IPS DF 6.9 (cell line): ENCODE data around the gene ZC2HC1C.

Experiments used
- DNase-seq: peaks from one replicate; pipeline ENCODE4 v3.0.0-alpha.2; 2013; ENCODE audit warnings: low read depth, low spot score
- H3K27ac ChIP-seq: one replicate; pipeline ENCODE4 v1.5.1; 2013; ENCODE audit warnings: low read length, control low read depth
- H3K27me3 ChIP-seq: 2 replicates; pipeline ENCODE4 v1.6.1; 2013; ENCODE audit warnings: mild to moderate bottlenecking, low read length; ENCODE audit not compliant: control insufficient read depth, insufficient read depth
- H3K36me3 ChIP-seq: 2 replicates; pipeline ENCODE4 v1.6.1; 2013; ENCODE audit warnings: low read length; ENCODE audit not compliant: control insufficient read depth, insufficient read depth
- H3K4me1 ChIP-seq: 2 replicates; pipeline ENCODE4 v1.6.1; 2013; ENCODE audit warnings: low read length; ENCODE audit not compliant: control insufficient read depth, insufficient read depth
- H3K4me3 ChIP-seq: 2 replicates; pipeline ENCODE4 v1.5.1; 2013; ENCODE audit warnings: mild to moderate bottlenecking, low read length
- H3K9me3 ChIP-seq: 2 replicates; pipeline ENCODE4 v1.6.1; 2013; ENCODE audit warnings: low read length, inconsistent platforms; ENCODE audit not compliant: control insufficient read depth, insufficient read depth
- WGBS: extraction: QIAGEN DNeasy Blood & Tissue Kit; methylation state at CpG from one replicate; pipeline ENCODE4 v1.1.7; 2013; ENCODE audit warnings: mixed read lengths, missing lambda C conversion rate; ENCODE audit not compliant: insufficient read length, insufficient coverage; 5-methylcytosine and 5-hydroxymethylcytosine counted together

ZC2HC1C gene

DNA sequence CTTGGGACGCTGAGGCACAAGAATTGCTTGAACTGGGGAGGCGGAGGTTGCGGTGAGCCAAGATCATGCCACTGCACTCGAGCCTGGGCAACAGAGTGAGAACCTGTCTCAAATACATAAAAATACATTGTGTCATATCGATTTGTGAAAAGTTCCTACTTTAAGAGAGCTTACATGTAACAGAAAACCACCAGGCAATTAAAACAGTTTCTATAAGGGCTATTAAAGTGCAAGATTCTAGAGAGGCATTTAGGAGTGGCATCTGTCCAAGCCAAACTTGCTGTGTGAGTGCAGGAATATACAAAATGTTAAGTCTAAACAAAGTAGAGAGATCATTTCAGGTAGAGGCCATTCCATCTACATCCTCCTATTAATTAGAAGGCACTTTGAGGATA is 59.2 kb downstream of the ZC2HC1C start:
- no CpG with 5 or more reads among the region's 5 CpGs for WGBS
- Histone ChIP-seq H3K4me3 (no peak overlapping the region), H3K4me1 (no peaks in the 10 kb centered on the region; the same call in 1 of the 2 replicates), H3K9me3 (no peaks in the 10 kb centered on the region), H3K27ac (no peak overlapping the region), H3K27me3 (no peaks in the 10 kb centered on the region), H3K36me3 (no peaks in the 10 kb centered on the region; the same call in 1 of the 2 replicates)
- DNase-seq, result no peak
